Naive thymus-derived CD4-positive, alpha-beta T cell (primary cell): Measurements from ENCODE around the gene CHST13. TPM values are rescaled to one million over a fixed set of nuclear protein-coding genes. Genes with fewer than 3 reads are reported as not detected.

Experiments
- ATAC-seq: fragments of 150-1000 bp; cut with Tn5 transposase; 2 replicates; pipeline ENCODE4 v1.10.0; 2021; ENCODE audit warnings: mild to moderate bottlenecking, moderate library complexity
- CTCF ChIA-PET: fragments of 350-600 bp; sonication (Branson Sonifier 250); formaldehyde crosslinking; loops from one replicate; lab custom pipeline; 2021; ENCODE audit warnings: antibody characterized with exemption; lab: Charles Lee
- POLR2A ChIA-PET: fragments of 350-600 bp; sonication (Branson Sonifier 250); formaldehyde crosslinking; loops from one replicate; lab custom pipeline; 2021; ENCODE audit warnings: antibody characterized with exemption, inconsistent platforms; lab: Charles Lee
- DNase-seq, 9 donors: peaks; one replicate each; pipeline versions ENCODE4 v3.0.0 to v3.0.0-alpha.2; 2020 to 2022; ENCODE audit warnings: mixed read lengths in 1 of 9
- H3K27ac ChIP-seq: one replicate; pipeline ENCODE4 v1.7.0; 2013; ENCODE audit warnings: mild to moderate bottlenecking, low read depth, low read length, moderate library complexity
- H3K27me3 ChIP-seq, 2 donors: one replicate each; pipeline ENCODE4 v1.7.0; 2013; ENCODE audit warnings: low read length in 2 of 2, mild to moderate bottlenecking in 2 of 2, moderate library complexity in 2 of 2; ENCODE audit not compliant: control insufficient read depth in 2 of 2, insufficient read depth in 2 of 2
- H3K36me3 ChIP-seq, 3 experiments: 1 replicate in 2 of 3; 2 replicates in 1 of 3; pipeline ENCODE4 v1.7.0; 2013; ENCODE audit warnings: low read length in 3 of 3, mild to moderate bottlenecking in 3 of 3, moderate library complexity in 1 of 3; ENCODE audit not compliant: insufficient read depth in 3 of 3, control insufficient read depth in 2 of 3
- H3K4me1 ChIP-seq, 2 donors: one replicate each; pipeline ENCODE4 v1.7.0; 2013; ENCODE audit warnings: low read length in 2 of 2, mild to moderate bottlenecking in 2 of 2, moderate library complexity in 1 of 2; ENCODE audit not compliant: control insufficient read depth in 2 of 2, insufficient read depth in 2 of 2
- H3K4me3 ChIP-seq: 2 replicates; pipeline ENCODE4 v1.7.0; 2013; ENCODE audit warnings: mild to moderate bottlenecking, low read length
- H3K9me3 ChIP-seq, 3 experiments: 1 replicate in 2 of 3; 2 replicates in 1 of 3; pipeline ENCODE4 v1.7.0; 2013; ENCODE audit warnings: low read length in 3 of 3; ENCODE audit not compliant: control insufficient read depth in 2 of 3
- H3K27ac Mint-ChIP-seq, 9 donors: one replicate each; pipeline ENCODE4 v1.8.0; 2020 to 2022; ENCODE audit warnings: mixed read lengths in 9 of 9, mild to moderate bottlenecking in 8 of 9, moderate library complexity in 5 of 9, inconsistent platforms in 2 of 9
- H3K27me3 Mint-ChIP-seq, 5 donors: one replicate each; pipeline ENCODE4 v1.8.0; 2021 to 2022; ENCODE audit warnings: mixed read lengths in 5 of 5, mild to moderate bottlenecking in 1 of 5
- H3K36me3 Mint-ChIP-seq, 5 donors: one replicate each; pipeline ENCODE4 v1.8.0; 2020 to 2022; ENCODE audit warnings: mixed read lengths in 5 of 5, mild to moderate bottlenecking in 3 of 5, inconsistent platforms in 1 of 5
- H3K4me1 Mint-ChIP-seq, 7 donors: one replicate each; pipeline ENCODE4 v1.8.0; 2020 to 2022; ENCODE audit warnings: mixed read lengths in 7 of 7, mild to moderate bottlenecking in 3 of 7, inconsistent platforms in 1 of 7
- H3K4me3 Mint-ChIP-seq, 10 donors: one replicate each; pipeline ENCODE4 v1.8.0; 2020 to 2022; ENCODE audit warnings: mild to moderate bottlenecking in 10 of 10, mixed read lengths in 10 of 10, moderate library complexity in 6 of 10, inconsistent platforms in 2 of 10
- H3K9me3 Mint-ChIP-seq, 11 donors: one replicate each; pipeline ENCODE4 v1.8.0; 2020 to 2022; ENCODE audit warnings: mixed read lengths in 11 of 11, mild to moderate bottlenecking in 4 of 11, inconsistent platforms in 1 of 11, moderate library complexity in 1 of 11
- intact Hi-C, 2 donors: fragments of 100-400 bp; cut with micrococcal nuclease; formaldehyde crosslinking; loops; one replicate each; pipeline ENCODE4 v1.15.1; 2023
- polyA plus RNA-seq, 2 donors: library from polyadenylated mRNA; unstranded; fragments of 300-500 nt; fragmentation: Illumina TruSeq; gene quantifications; one replicate each; pipeline ENCODE4 v1.2.3, GENCODE V29; 2021
- total RNA-seq, 6 experiments: library from RNA in 5 of 6; stranded (reverse) in 5 of 6; gene quantifications; 1 replicate in 5 of 6; 2 replicates in 1 of 6; pipeline ENCODE4 v1.2.3 and lab custom pipeline; 2021 to 2026

The CHST13 gene
- total and polyA plus RNA-seq, 7 experiments from 2014 or later: 0.21 to 3.8 (median 0.54) TPM; not detected in 3

GRCh38 chr3:126538966-126539365 lies 15.0 kb downstream of the CHST13 start:
- Mint-ChIP-seq H3K27ac (no peak overlapping the region), H3K4me3 (no peak overlapping the region), H3K27me3 (peaks cover under 1 to 37% (median 22%) of the 10 kb centered on the region in 5 donors), H3K4me1 (peaks cover 0 to 15% (median 0%) of the 10 kb centered on the region in 7 donors), H3K9me3 (peaks cover 0 to 3% (median 0%) of the 10 kb centered on the region in 11 donors), H3K36me3 (no peaks in the 10 kb centered on the region)
- ChIA-PET POLR2A (no interaction called here), CTCF (no interaction called here)
- Histone ChIP-seq H3K36me3 (no peaks in the 10 kb centered on the region), H3K27me3 (no peaks in the 10 kb centered on the region), H3K27ac (no peak overlapping the region), H3K9me3 (no peaks in the 10 kb centered on the region), H3K4me1 (no peaks in the 10 kb centered on the region), H3K4me3 (no peak overlapping the region)
- ATAC-seq: no peak
- intact Hi-C loops: no loop called here
- no peak for DNase-seq

GRCh38 chr3:126539558-126540250 lies 15.7 kb downstream of the CHST13 start:
- POLR2A ChIA-PET: no interaction called here
- Histone ChIP-seq H3K27ac (no peak overlapping the region), H3K4me3 (no peak overlapping the region), H3K9me3 (no peaks in the 10 kb centered on the region), H3K36me3 (no peaks in the 10 kb centered on the region), H3K27me3 (no peaks in the 10 kb centered on the region), H3K4me1 (no peaks in the 10 kb centered on the region)
- CTCF ChIA-PET: no interaction called here
- intact Hi-C loops: no loop called here
- peaks cover 0 to 30% (median 16%) of the 10 kb centered on the region in 5 donors for H3K27me3 Mint-ChIP-seq
- H3K9me3 Mint-ChIP-seq: peaks cover 0 to 3% (median 0%) of the 10 kb centered on the region in 11 donors
- DNase-seq: no peak
- H3K4me1 Mint-ChIP-seq: peaks cover 0 to 15% (median 0%) of the 10 kb centered on the region in 7 donors
- no peak for ATAC-seq
- H3K36me3 Mint-ChIP-seq: no peaks in the 10 kb centered on the region
- H3K27ac Mint-ChIP-seq: no peak overlapping the region
- H3K4me3 Mint-ChIP-seq: no peak overlapping the region

GRCh38 chr3:126540342-126540849 lies 16.4 kb downstream of the CHST13 start:
- H3K36me3 Mint-ChIP-seq: no peaks in the 10 kb centered on the region
- no peak overlapping the region for H3K27ac Mint-ChIP-seq
- intact Hi-C loops: no loop called here

GRCh38 chr3:126540951-126541627 lies 17.1 kb downstream of the CHST13 start:
- Histone ChIP-seq H3K9me3 (no peaks in the 10 kb centered on the region), H3K27ac (no peak overlapping the region), H3K4me1 (no peaks in the 10 kb centered on the region), H3K27me3 (no peaks in the 10 kb centered on the region), H3K4me3 (no peak overlapping the region), H3K36me3 (no peaks in the 10 kb centered on the region)
- no peak overlapping the region for H3K4me3 Mint-ChIP-seq
- POLR2A ChIA-PET: no interaction called here
- no peak overlapping the region for H3K27ac Mint-ChIP-seq
- peaks cover 0 to 20% (median 16%) of the 10 kb centered on the region in 5 donors for H3K27me3 Mint-ChIP-seq
- H3K4me1 Mint-ChIP-seq: peaks cover 0 to 15% (median 0%) of the 10 kb centered on the region in 7 donors
- peak in 1 of 9 donors; percentile 3 for DNase-seq
- CTCF ChIA-PET: no interaction called here
- H3K36me3 Mint-ChIP-seq: no peaks in the 10 kb centered on the region
- no peak for ATAC-seq
- intact Hi-C loops: no loop called here
- H3K9me3 Mint-ChIP-seq: peaks cover 0 to 3% (median 0%) of the 10 kb centered on the region in 11 donors

More at GRCh38 chr3:126540342-126540849, 16.4 kb downstream of the CHST13 start:
- no peaks in the 10 kb centered on the region for H3K9me3 ChIP-seq
- Mint-ChIP-seq H3K4me3 (no peak overlapping the region), H3K4me1 (peaks cover 0 to 15% (median 0%) of the 10 kb centered on the region in 7 donors), H3K27me3 (peaks cover 0 to 23% (median 16%) of the 10 kb centered on the region in 5 donors), H3K9me3 (peaks cover 0 to 3% (median 0%) of the 10 kb centered on the region in 11 donors)
- no peaks in the 10 kb centered on the region for H3K36me3 ChIP-seq
- peak; percentile 71 for ATAC-seq
- no peaks in the 10 kb centered on the region for H3K4me1 ChIP-seq
- H3K27me3 ChIP-seq: no peaks in the 10 kb centered on the region
- no peak overlapping the region for H3K27ac ChIP-seq
- peak in 1 of 9 donors; percentile 2 for DNase-seq
- H3K4me3 ChIP-seq: no peak overlapping the region
- ChIA-PET POLR2A (no interaction called here), CTCF (no interaction called here)

- ChIA-PET CTCF (no interaction called here), POLR2A (no interaction called here)
- Histone ChIP-seq H3K27ac (no peak overlapping the region), H3K27me3 (no peaks in the 10 kb centered on the region), H3K9me3 (no peaks in the 10 kb centered on the region), H3K4me1 (no peaks in the 10 kb centered on the region), H3K36me3 (no peaks in the 10 kb centered on the region), H3K4me3 (no peak overlapping the region)
- intact Hi-C loops: no loop called here
- Mint-ChIP-seq H3K27me3 (peaks cover 0 to 20% (median 16%) of the 10 kb centered on the region in 5 donors), H3K9me3 (peaks cover 0 to 3% (median 0%) of the 10 kb centered on the region in 11 donors), H3K36me3 (no peaks in the 10 kb centered on the region), H3K27ac (no peak overlapping the region), H3K4me1 (peaks cover 0 to 15% (median 0%) of the 10 kb centered on the region in 7 donors), H3K4me3 (no peak overlapping the region)
- DNase-seq (peak in 1 of 9 donors; percentile 11), ATAC-seq (no peak)
These were observed 17.8 kb downstream of the CHST13 start for GRCh38 chr3:126541628-126542339.

GRCh38 chr3:126542340-126543241 lies 18.6 kb downstream of the CHST13 start:
- no peaks in the 10 kb centered on the region for H3K36me3 ChIP-seq
- peaks cover 0 to 15% (median 0%) of the 10 kb centered on the region in 7 donors for H3K4me1 Mint-ChIP-seq
- H3K9me3 ChIP-seq: no peaks in the 10 kb centered on the region
- H3K27ac ChIP-seq: no peak overlapping the region
- H3K9me3 Mint-ChIP-seq: peaks cover 0 to 3% (median 0%) of the 10 kb centered on the region in 11 donors
- H3K4me1 ChIP-seq: no peaks in the 10 kb centered on the region
- no peaks in the 10 kb centered on the region for H3K27me3 ChIP-seq
- peaks cover 0 to 20% (median 15%) of the 10 kb centered on the region in 5 donors for H3K27me3 Mint-ChIP-seq
- H3K4me3 Mint-ChIP-seq: no peak overlapping the region
- no peak overlapping the region for H3K27ac Mint-ChIP-seq
- H3K4me3 ChIP-seq: no peak overlapping the region
- ChIA-PET CTCF (no interaction called here), POLR2A (no interaction called here)
- intact Hi-C loops: no loop called here
- H3K36me3 Mint-ChIP-seq: no peaks in the 10 kb centered on the region
- DNase-seq: peak in 2 of 9 donors; percentile 5 to 16
- ATAC-seq: no peak
